HCT116 (cell line): ENCODE results near the gene STAMBPL1. TPM values are rescaled to one million over a fixed set of nuclear protein-coding genes. Genes with fewer than 3 reads are reported as not detected.

Experiments used
- ATAC-seq: fragments of 200-7000 bp; cut with Tn5 transposase; 2 replicates; pipeline ENCODE4 v1.9.1; 2020; ENCODE audit warnings: mild to moderate bottlenecking, moderate library complexity
- BruUV-seq: library from RNA; stranded (reverse); fragments of 400-500 nt; replicated peaks from 2 replicates; lab custom pipeline; 2021; lab: Mats Ljungman, UMichigan
- CTCF ChIA-PET: fragments of 300-600 bp; sonication (Branson Sonifier 250); formaldehyde crosslinking; loops from one replicate; lab custom pipeline; 2021; ENCODE audit warnings: antibody characterized with exemption; lab: Charles Lee
- POLR2A ChIA-PET: fragments of 300-600, 350-600 bp; sonication (Branson Sonifier 250); formaldehyde crosslinking; loops from one replicate; lab custom pipeline; 2021; ENCODE audit warnings: antibody characterized with exemption; lab: Charles Lee
- RAD21 ChIA-PET, 2 experiments: fragments of 300-600 bp; sonication (Branson Sonifier 250); formaldehyde crosslinking; loops; one replicate each; lab custom pipeline; 2023; ENCODE audit warnings: low total read pairs in 2 of 2; ENCODE audit not compliant: uncharacterized antibody in 2 of 2, unreplicated experiment in 2 of 2, low non-redundant PET in 1 of 2; lab: Charles Lee
- DNase-seq: peaks from one replicate; pipeline ENCODE4 v3.0.0-alpha.2; 2010; ENCODE audit warnings: low read depth, low spot score
- H2AFZ ChIP-seq: fragments of 200-600 bp; shearing (Covaris generic), sonication (generic); 2 replicates; pipeline ENCODE4 v1.6.1; 2017; ENCODE audit warnings: low read depth, mixed run types, mixed read lengths, antibody characterized with exemption, low read length; ENCODE audit not compliant: poor library complexity, severe bottlenecking
- H3K27ac ChIP-seq: 2 replicates; pipeline ENCODE4 v1.5.1; 2012; ENCODE audit warnings: low read depth, low read length
- H3K27me3 ChIP-seq: fragments of 200-600 bp; sonication (generic); 2 replicates; pipeline ENCODE4 v1.6.1; 2016; ENCODE audit warnings: mixed run types, low read length, mixed read lengths; ENCODE audit not compliant: insufficient read depth
- H3K36me3 ChIP-seq, 2 experiments: fragments of 200-500 bp in 1 of 2; fragments of 200-600 bp in 1 of 2; sonication (Bioruptor generic) in 1 of 2; sonication (generic) in 1 of 2; 2 replicates each; pipeline versions ENCODE4 v1.5.1 to v1.6.1; 2014 to 2016; ENCODE audit warnings: low read length in 2 of 2, inconsistent platforms in 1 of 2, mixed read lengths in 1 of 2, mixed run types in 1 of 2; ENCODE audit not compliant: insufficient read depth in 2 of 2, control insufficient read depth in 1 of 2
- H3K4me1 ChIP-seq, 2 experiments: fragments of 200-600 bp in 1 of 2; sonication (generic) in 1 of 2; 2 replicates each; pipeline versions ENCODE4 v1.5.1 to v1.6.1; 2012 to 2017; ENCODE audit warnings: low read length in 2 of 2, inconsistent platforms in 1 of 2, mild to moderate bottlenecking in 1 of 2, mixed read lengths in 1 of 2, mixed run types in 1 of 2, moderate library complexity in 1 of 2; ENCODE audit not compliant: insufficient read depth in 2 of 2, control insufficient read depth in 1 of 2
- H3K4me2 ChIP-seq: fragments of 200-600 bp; sonication (generic); 2 replicates; pipeline ENCODE4 v1.6.1; 2017; ENCODE audit warnings: mixed run types, low read length, mixed read lengths
- H3K4me3 ChIP-seq, 2 experiments: fragments of 200-600 bp in 1 of 2; sonication (generic) in 1 of 2; replicated peaks in 1 of 2; 2 replicates each; pipeline ENCODE4 v1.5.1; 2011 to 2016; ENCODE audit warnings: low read length in 2 of 2, control low read depth in 1 of 2, low read depth in 1 of 2, mild to moderate bottlenecking in 1 of 2, mixed read lengths in 1 of 2, mixed run types in 1 of 2
- H3K79me2 ChIP-seq: fragments of 200-600 bp; sonication (generic); 2 replicates; pipeline ENCODE4 v1.6.1; 2017; ENCODE audit warnings: mild to moderate bottlenecking, mixed run types, low read length, moderate library complexity, mixed read lengths; ENCODE audit not compliant: insufficient read depth
- H3K9ac ChIP-seq: fragments of 200-600 bp; sonication (generic); 2 replicates; pipeline ENCODE4 v1.6.1; 2016; ENCODE audit warnings: low read length, mixed read lengths
- H3K9me2 ChIP-seq: fragments of 200-600 bp; sonication (generic), shearing (Covaris generic); 2 replicates; pipeline ENCODE4 v1.6.1; 2017; ENCODE audit warnings: mixed run types, mild to moderate bottlenecking, moderate library complexity; ENCODE audit not compliant: insufficient read depth
- H3K9me3 ChIP-seq, 2 experiments: fragments of 200-500 bp in 1 of 2; fragments of 200-600 bp in 1 of 2; sonication (Bioruptor generic) in 1 of 2; sonication (generic) in 1 of 2; 2 replicates each; pipeline ENCODE4 v1.6.1; 2014 to 2017; ENCODE audit warnings: low read length in 2 of 2, mixed read lengths in 2 of 2, inconsistent platforms in 1 of 2, low read depth in 1 of 2, mild to moderate bottlenecking in 1 of 2, mixed run types in 1 of 2, moderate library complexity in 1 of 2; ENCODE audit not compliant: control insufficient read depth in 1 of 2, insufficient read depth in 1 of 2
- H4K20me1 ChIP-seq: fragments of 200-600 bp; sonication (generic), shearing (Covaris generic); 2 replicates; pipeline ENCODE4 v1.6.1; 2017; ENCODE audit warnings: mixed run types, mild to moderate bottlenecking, moderate library complexity; ENCODE audit not compliant: insufficient read depth
- CEBPB ChIP-seq: IDR thresholded peaks from 2 replicates; pipeline ENCODE4 v1.6.1; 2012; ENCODE audit warnings: low read depth
- CTCF ChIP-seq, 3 experiments: fragments of 200-600 bp in 1 of 3; sonication (generic) in 1 of 3; IDR thresholded peaks in 2 of 3; conservative IDR thresholded peaks in 1 of 3; 2 replicates each; pipeline ENCODE4 v1.5.1; 2012 to 2017; ENCODE audit warnings: low read depth in 2 of 3, low read length in 2 of 3, antibody characterized with exemption in 1 of 3, borderline replicate concordance in 1 of 3, control low read depth in 1 of 3, mild to moderate bottlenecking in 1 of 3, mixed read lengths in 1 of 3, mixed run types in 1 of 3, moderate library complexity in 1 of 3; ENCODE audit not compliant: insufficient read depth in 1 of 3
- ELF1 ChIP-seq: IDR thresholded peaks from 2 replicates; pipeline ENCODE4 v1.6.1; 2012; ENCODE audit warnings: low read depth, borderline replicate concordance
- EZH2 ChIP-seq: fragments of 200-600 bp; sonication (generic); IDR thresholded peaks from 2 replicates; pipeline ENCODE4 v1.6.1; 2017; ENCODE audit warnings: antibody characterized with exemption, mixed run types
- MAX ChIP-seq: IDR thresholded peaks from 2 replicates; pipeline ENCODE4 v1.6.1; 2012
- SIN3A ChIP-seq: IDR thresholded peaks from 2 replicates; pipeline ENCODE4 v1.6.1; 2012; ENCODE audit warnings: low read depth
- SP1 ChIP-seq: IDR thresholded peaks from 2 replicates; pipeline ENCODE4 v1.6.1; 2012; ENCODE audit warnings: low read depth
- SRF ChIP-seq: IDR thresholded peaks from 2 replicates; pipeline ENCODE4 v1.6.1; 2012; ENCODE audit warnings: low read depth
- ZNF274 ChIP-seq: fragments of 200-500 bp; sonication (Bioruptor generic); IDR thresholded peaks from 2 replicates; pipeline ENCODE4 v1.6.1; 2014; ENCODE audit warnings: mild to moderate bottlenecking, low read depth, low read length, inconsistent platforms
- intact Hi-C: fragments of 100-400 bp; cut with micrococcal nuclease; formaldehyde crosslinking; loops from 2 replicates; pipeline ENCODE4 v1.10.0; 2022
- total RNA-seq: library from RNA; stranded (reverse); gene quantifications from one replicate; pipeline ENCODE4 v1.2.1, GENCODE V29; 2021; ENCODE audit not compliant: unreplicated experiment
- TF ChIP-seq, protein P1 (sequence below): IDR thresholded peaks from 2 replicates; pipeline ENCODE4 v1.6.1; 2012; ENCODE audit warnings: low read depth

STAMBPL1 gene
- total RNA-seq, 1 experiment from 2014 or later: 11.0 TPM

GRCh38 chr10:88881922-88882645 lies 2.0 kb downstream of the STAMBPL1 start:
- DNase-seq (no peak), ATAC-seq (no peak)
- Histone ChIP-seq H3K4me1 (peaks cover 28 to 62% of the 10 kb centered on the region in 2 experiments), H3K9me3 (no peaks in the 10 kb centered on the region), H3K9me2 (no peaks in the 10 kb centered on the region), H3K79me2 (peaks cover 21% of the 10 kb centered on the region), H3K4me2 (peak overlapping the region; percentile 87), H3K27me3 (no peaks in the 10 kb centered on the region), H3K9ac (peak overlapping the region; percentile 71), H3K4me3 (peak overlapping the region; percentile 64 to 75), H2AFZ (peak overlapping the region; percentile 33), H4K20me1 (no peaks in the 10 kb centered on the region), H3K27ac (peak overlapping the region; percentile 93), H3K36me3 (no peaks in the 10 kb centered on the region)
- intact Hi-C loops: no loop called here
- ChIA-PET CTCF (interaction anchor here (1.0 to 1.9 kb wide), 2 partner anchors 46 to 52 kb away, joined by 4 to 5 read pairs; no protein-coding TSS in a partner anchor), POLR2A (interaction anchor here (0.7 to 1.8 kb wide), 5 partner anchors 13 to 453 kb away, joined by 3 to 6 read pairs (median 3); no protein-coding TSS in a partner anchor), RAD21 (no interaction called here)
- BruUV-seq: TSS peak; percentile 87
- TF ChIP-seq CEBPB (no peak), MAX (no peak), SP1 (no peak), CTCF (IDR thresholded peaks at IDR 0.05 in 2 of 3, conservative IDR thresholded peaks at IDR 0.05 in 1 of 3; ENCODE audit: borderline replicate concordance in 1 of 3, insufficient read depth in 1 of 3, low read depth in 2 of 3, low read length in 2 of 3) (no peak), ZNF274 (no peak), EZH2 (no peak), SRF (no peak), ELF1 (no peak), SIN3A (no peak)
- TF ChIP-seq, protein P1, sequence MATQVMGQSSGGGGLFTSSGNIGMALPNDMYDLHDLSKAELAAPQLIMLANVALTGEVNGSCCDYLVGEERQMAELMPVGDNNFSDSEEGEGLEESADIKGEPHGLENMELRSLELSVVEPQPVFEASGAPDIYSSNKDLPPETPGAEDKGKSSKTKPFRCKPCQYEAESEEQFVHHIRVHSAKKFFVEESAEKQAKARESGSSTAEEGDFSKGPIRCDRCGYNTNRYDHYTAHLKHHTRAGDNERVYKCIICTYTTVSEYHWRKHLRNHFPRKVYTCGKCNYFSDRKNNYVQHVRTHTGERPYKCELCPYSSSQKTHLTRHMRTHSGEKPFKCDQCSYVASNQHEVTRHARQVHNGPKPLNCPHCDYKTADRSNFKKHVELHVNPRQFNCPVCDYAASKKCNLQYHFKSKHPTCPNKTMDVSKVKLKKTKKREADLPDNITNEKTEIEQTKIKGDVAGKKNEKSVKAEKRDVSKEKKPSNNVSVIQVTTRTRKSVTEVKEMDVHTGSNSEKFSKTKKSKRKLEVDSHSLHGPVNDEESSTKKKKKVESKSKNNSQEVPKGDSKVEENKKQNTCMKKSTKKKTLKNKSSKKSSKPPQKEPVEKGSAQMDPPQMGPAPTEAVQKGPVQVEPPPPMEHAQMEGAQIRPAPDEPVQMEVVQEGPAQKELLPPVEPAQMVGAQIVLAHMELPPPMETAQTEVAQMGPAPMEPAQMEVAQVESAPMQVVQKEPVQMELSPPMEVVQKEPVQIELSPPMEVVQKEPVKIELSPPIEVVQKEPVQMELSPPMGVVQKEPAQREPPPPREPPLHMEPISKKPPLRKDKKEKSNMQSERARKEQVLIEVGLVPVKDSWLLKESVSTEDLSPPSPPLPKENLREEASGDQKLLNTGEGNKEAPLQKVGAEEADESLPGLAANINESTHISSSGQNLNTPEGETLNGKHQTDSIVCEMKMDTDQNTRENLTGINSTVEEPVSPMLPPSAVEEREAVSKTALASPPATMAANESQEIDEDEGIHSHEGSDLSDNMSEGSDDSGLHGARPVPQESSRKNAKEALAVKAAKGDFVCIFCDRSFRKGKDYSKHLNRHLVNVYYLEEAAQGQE: no peak
